ENCODE data around the gene LSM4.
A peak's percentile ranks its signal among the peaks of the same experiment; 100 is the strongest.

Gene LSM4

DNA sequence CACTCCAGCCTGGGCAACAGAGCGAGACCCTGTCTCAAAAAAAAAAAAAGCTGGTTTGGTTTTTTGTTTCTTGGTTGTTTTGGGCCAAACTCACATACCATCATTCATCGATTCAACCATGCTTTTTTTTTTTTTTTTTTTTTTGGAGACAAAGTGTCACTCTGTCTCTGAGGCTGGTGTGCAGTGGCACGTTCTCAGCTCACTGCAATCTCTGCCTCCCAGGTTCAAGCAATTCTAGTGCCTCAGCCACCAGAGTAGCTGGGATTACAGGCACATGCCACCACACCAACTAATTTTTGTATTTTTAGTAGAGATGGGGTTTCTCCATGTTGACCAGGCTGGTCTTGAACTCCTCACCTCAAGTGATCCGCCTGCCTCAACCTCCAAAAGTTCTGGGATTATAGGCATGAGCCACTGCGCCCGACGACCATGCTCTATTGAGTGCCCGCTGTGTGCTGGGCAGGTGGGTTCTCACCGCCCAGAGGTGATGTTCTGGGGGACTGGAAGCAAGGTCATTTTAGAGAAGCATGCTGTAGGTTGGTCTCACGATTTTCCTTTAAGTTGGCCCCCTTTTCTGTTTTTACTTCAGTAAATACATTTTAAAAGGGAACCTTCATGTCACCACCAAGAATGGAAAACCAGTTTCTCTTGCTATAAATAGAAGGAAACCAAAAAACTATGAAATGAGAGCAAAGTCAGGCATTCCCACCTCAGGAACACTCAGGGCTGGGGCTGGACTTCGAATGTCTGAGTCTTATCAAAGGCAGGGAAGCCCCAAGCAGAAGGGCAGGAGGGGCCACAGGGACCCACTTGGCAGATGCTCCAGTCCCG lies 33.2 kb downstream of the LSM4 start:
- Histone ChIP-seq H3K27me3 (no peaks in the 10 kb centered on the region), H3K4me1 (peaks cover 8 to 54% (median 41%) of the 10 kb centered on the region in 4 donors), H3K4me3 (no peak overlapping the region), H3K9me3 (no peaks in the 10 kb centered on the region), H3K27ac (peak overlapping the region; percentile 95 to 99), H3K36me3 (no peaks in the 10 kb centered on the region)
- no peak for DNase-seq
- TF ChIP-seq, protein P1, sequence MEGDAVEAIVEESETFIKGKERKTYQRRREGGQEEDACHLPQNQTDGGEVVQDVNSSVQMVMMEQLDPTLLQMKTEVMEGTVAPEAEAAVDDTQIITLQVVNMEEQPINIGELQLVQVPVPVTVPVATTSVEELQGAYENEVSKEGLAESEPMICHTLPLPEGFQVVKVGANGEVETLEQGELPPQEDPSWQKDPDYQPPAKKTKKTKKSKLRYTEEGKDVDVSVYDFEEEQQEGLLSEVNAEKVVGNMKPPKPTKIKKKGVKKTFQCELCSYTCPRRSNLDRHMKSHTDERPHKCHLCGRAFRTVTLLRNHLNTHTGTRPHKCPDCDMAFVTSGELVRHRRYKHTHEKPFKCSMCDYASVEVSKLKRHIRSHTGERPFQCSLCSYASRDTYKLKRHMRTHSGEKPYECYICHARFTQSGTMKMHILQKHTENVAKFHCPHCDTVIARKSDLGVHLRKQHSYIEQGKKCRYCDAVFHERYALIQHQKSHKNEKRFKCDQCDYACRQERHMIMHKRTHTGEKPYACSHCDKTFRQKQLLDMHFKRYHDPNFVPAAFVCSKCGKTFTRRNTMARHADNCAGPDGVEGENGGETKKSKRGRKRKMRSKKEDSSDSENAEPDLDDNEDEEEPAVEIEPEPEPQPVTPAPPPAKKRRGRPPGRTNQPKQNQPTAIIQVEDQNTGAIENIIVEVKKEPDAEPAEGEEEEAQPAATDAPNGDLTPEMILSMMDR (IDR thresholded peaks at IDR 0.05) = no peak
- intact Hi-C loops (cut with DNase I; ENCODE audit: low total_unique reads) = no loop called here

DNA sequence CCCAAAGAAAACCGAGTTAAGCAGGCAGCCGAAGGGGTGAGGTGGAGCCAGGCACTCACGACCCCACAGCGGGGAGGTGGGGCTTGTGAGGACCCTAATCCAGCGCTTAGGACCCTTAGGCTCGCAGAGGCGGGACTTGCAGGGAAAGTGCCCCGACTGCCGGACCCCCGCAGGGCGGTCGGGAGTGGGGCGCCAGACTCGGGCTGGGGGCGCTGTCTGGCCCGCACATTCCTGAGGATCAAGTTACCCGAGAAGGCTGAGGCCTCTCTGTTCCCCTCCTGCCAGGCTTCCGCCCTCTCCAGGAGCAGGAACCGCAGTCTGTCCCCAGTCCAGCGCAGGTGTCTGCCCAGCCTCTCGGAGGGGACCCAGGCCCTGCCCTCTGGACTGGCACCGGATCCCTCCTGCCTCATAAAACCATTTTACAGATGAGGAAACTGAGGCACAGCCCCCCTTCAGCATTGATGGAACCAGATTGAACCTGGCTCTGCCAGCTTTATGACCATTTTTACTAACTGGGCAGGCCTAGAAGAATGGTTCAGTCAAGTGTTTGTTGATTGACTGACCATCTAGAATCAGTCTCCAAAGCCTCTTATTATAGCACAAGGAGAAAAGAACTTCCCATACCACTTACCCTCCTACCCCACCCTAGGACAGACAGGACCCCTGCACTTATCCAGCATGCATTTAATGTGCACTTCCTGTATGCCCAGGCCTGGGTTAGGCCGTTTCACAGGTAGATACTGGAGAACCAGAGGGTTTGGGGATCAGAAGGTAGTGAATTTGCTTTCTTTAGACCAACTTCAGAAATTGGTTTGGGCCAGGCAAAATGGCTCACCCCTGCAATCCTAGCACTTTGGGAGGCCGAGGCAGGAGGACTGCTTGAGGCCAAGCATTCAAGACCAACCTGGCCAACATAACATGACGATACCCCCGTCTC lies 34.8 kb downstream of the LSM4 start:
- Histone ChIP-seq H3K36me3 (no peaks in the 10 kb centered on the region), H3K4me3 (no peak overlapping the region), H3K27ac (peak overlapping the region; percentile 49 to 95), H3K27me3 (no peaks in the 10 kb centered on the region), H3K9me3 (no peaks in the 10 kb centered on the region), H3K4me1 (peaks cover under 1 to 51% (median 32%) of the 10 kb centered on the region in 4 donors)
- DNase-seq = no peak
- intact Hi-C loops (cut with DNase I; ENCODE audit: low total_unique reads) = no loop called here
- TF ChIP-seq, protein P1 (IDR thresholded peaks at IDR 0.05) = no peak

DNA sequence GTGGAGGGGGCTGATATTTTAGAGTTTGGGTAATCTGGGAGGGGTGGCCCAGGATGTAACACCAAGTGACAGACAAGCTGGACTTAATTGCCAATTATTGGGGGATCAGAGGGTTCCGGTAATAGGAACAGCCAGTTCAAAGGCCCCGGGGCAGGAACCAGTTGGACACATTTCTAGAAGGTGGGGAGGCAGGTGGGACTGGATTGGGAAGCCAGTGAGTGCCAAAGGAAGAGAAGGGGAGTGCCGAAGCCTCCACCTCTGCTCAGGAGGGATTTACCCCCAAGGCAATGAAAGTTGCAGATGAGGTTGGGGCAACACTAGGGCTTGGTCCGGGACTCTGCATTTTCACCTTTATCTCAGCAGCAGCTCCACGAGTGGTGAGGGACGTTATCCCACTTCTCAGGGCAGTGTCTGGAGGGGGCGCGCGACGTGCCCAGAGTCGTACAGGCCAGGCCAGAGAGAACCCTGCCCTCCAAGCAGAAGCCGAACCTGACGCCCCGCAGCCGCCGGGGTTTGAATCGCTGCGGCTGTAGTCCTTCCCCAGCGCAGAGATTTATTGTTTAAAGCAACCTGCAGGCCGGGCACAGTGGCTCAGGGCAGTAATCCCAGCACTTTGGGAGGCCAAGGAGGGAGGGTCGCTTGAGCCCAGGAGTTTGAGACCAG lies 35.8 kb downstream of the LSM4 start:
- Histone ChIP-seq H3K4me3 (no peak overlapping the region), H3K4me1 (peaks cover 0 to 55% (median 37%) of the 10 kb centered on the region in 4 donors), H3K27me3 (no peaks in the 10 kb centered on the region), H3K27ac (peak overlapping the region; percentile 60 to 95), H3K9me3 (no peaks in the 10 kb centered on the region), H3K36me3 (no peaks in the 10 kb centered on the region)
- no peak for DNase-seq
- intact Hi-C loops (cut with DNase I; ENCODE audit: low total_unique reads) = no loop called here
- TF ChIP-seq, protein P1 (IDR thresholded peaks at IDR 0.05) = no peak

DNA sequence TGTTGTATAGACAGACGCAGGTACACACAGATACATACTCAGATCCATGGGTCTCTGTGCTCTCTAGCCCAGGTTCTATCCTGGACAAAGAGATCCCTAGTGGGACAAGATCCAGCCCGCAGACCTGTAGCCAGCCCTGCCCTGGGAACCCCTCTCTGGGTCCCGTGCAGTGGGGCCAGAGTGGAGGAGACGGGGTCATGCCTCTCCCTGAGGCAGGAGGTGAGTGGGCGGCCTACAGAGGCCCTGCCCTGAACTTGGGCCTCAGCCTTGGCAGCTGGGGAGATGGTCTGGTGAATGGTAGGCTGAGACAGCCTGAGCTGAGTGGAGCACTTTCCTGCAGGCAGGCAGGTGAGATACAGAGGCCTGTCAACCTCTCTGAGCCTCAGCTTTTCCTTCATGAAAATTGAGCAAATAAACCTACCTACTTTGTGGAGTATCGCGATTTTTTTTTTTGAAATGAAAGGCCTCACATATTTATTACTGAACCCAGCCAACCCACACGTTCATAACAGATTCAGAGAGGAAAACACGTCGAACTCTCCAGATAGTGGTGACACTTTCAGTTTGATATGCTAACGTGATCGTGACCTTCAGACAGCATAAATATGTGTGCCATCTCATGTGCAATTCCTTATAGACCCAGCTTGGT lies 38.0 kb downstream of the LSM4 start:
- TF ChIP-seq, protein P1 (IDR thresholded peaks at IDR 0.05) = no peak
- DNase-seq = no peak
- Histone ChIP-seq H3K4me3 (no peak overlapping the region), H3K9me3 (no peaks in the 10 kb centered on the region), H3K36me3 (no peaks in the 10 kb centered on the region), H3K4me1 (peaks cover 0 to 40% (median 21%) of the 10 kb centered on the region in 4 donors), H3K27ac (peak overlapping the region; percentile 38 to 95), H3K27me3 (no peaks in the 10 kb centered on the region)
- intact Hi-C loops (cut with DNase I; ENCODE audit: low total_unique reads) = no loop called here

DNA sequence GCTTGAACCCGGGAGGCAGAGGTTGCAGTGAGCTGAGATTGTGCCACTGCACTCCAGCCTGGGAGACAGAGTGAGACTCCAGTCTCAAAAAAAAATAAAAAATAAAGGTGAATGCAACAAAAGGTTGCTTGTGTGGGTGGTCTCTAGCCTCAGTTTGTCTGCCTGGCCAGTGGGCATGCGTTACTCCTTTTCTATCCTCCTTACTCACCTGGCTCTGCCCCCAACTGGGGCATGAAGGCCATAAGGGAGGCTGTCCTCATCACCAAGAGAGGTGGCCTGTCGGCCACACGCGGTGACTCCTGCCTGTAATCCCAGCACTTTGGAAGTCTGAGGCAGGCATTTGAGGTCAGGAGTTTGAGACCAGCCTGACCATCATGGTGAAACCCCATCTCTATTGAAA lies 39.5 kb downstream of the LSM4 start:
- Histone ChIP-seq H3K4me3 (no peak overlapping the region), H3K36me3 (peaks cover 8 to 10% (median 8%) of the 10 kb centered on the region in 3 donors), H3K9me3 (no peaks in the 10 kb centered on the region), H3K27me3 (no peaks in the 10 kb centered on the region), H3K27ac (peak overlapping the region; percentile 95 to 98), H3K4me1 (peaks cover 0 to 45% (median 26%) of the 10 kb centered on the region in 4 donors)
- intact Hi-C loops (cut with DNase I; ENCODE audit: low total_unique reads) = no loop called here
- TF ChIP-seq, protein P1 (IDR thresholded peaks at IDR 0.05) = no peak
- no peak for DNase-seq
